ENCODE measurements around the gene GALNT9. TPM values are rescaled to one million over a fixed set of nuclear protein-coding genes. Genes with fewer than 3 reads are reported as not detected.

GALNT9 gene
- total and polyA plus RNA-seq, 3 experiments from 2014 or later: 0.18 TPM; not detected in 2

DNA sequence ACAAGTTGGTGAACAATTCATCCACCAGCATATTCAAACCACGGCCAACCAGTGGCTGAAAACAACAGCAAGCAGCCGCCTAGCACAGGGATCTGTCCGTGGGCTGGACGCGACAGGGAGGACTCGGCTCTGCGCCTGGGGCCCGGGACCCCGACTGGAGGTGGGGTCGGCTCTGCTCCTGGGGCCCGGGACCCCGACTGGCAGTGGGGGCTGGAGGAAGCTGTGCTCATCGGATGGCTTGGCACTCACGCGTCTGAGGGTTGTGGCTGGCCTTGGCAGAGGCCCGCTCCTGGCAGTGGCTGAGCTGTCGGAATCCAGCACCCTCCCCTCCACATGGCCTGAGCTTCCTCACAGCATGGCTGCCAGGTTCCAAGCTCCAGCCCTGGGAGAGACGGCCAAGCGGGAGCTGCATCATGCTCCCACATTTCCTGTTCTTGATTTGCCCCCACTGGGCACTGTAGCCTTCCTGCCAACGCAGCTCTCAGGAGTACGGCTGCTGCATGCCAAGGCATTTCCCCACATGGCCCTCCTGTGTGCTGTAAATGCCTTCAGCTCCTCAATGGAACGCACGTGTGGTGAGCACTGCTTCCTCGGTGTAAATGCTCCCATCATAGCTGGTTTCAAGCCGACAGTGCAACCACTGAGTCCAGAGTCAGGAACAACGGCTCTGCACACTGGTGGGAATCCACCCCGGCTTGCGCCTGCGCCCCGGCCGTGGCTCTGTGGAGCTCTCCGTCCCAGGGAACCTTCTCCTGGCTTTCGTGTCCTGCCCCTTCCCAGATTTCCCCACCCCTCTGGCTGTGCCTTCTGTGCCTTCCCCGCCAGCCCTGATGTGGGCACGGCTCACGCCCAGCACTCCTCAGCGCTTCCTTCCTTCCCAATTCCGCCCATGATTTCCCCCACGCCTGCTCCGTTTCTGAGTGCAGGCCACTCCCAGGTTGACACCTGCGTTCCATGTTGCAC lies 7.3 kb upstream of the GALNT9 start:
- H3K4me3 Mint-ChIP-seq: no peak overlapping the region
- Histone ChIP-seq H3K4me3 (ENCODE audit: low read length) (no peak overlapping the region), H3K4me1 (ENCODE audit: insufficient read depth, low read length) (no peaks in the 10 kb centered on the region), H3K27me3 (ENCODE audit: insufficient read depth, low read length, poor library complexity, severe bottlenecking) (peaks cover under 1% of the 10 kb centered on the region), H3K9me3 (ENCODE audit: low read length) (no peaks in the 10 kb centered on the region), H3K27ac (ENCODE audit: low read depth, low read length) (no peak overlapping the region), H3K36me3 (ENCODE audit: insufficient read depth, low read length) (no peaks in the 10 kb centered on the region)
- peaks cover 8 to 23% of the 10 kb centered on the region in 2 donors for H3K27me3 Mint-ChIP-seq
- H3K4me1 Mint-ChIP-seq: no peaks in the 10 kb centered on the region
- ChIA-PET POLR2A (no interaction called here), CTCF (no interaction called here)
- peaks cover 0 to 3% (median 0%) of the 10 kb centered on the region in 5 donors for H3K9me3 Mint-ChIP-seq
- no peak for DNase-seq
- no peaks in the 10 kb centered on the region for H3K36me3 Mint-ChIP-seq
- no peak overlapping the region for H3K27ac Mint-ChIP-seq

DNA sequence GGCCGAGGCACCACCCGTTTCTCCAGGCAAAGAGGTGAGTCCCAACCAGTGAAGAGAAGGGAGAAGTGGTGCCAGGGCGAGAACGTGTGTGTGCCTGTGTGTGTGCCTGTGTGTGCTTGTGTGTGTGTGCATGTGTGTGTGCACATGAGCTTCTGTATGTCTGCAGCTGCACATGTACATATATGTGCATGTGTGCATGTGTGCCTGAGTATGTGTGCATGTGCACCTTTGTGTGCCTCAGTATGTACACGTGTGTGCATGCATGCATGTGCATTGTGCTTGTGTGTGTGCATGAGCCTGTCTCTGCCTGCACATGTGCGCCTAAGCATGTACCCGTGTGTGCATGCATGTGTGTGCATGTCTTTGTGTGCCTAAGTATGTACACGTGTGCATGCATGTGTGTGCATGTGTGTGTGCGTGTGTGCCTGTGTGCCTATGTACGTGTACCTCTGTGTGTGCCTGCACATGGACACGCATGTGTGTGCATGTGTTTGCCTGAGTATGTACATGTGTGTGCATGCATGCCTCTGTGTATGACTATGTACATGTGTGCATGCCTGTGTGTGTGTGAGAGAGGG lies 5.9 kb upstream of the GALNT9 start:
- ChIA-PET CTCF (no interaction called here), POLR2A (no interaction called here)
- H3K27me3 ChIP-seq (ENCODE audit: insufficient read depth, low read length, poor library complexity, severe bottlenecking): peaks cover 14% of the 10 kb centered on the region
- Mint-ChIP-seq H3K27me3 (peaks cover 18 to 32% of the 10 kb centered on the region in 2 donors), H3K4me1 (peaks cover 3 to 6% (median 5%) of the 10 kb centered on the region in 3 donors), H3K9me3 (peaks cover 0 to 6% (median 0%) of the 10 kb centered on the region in 5 donors), H3K27ac (no peak overlapping the region), H3K36me3 (peaks cover 0 to 2% (median 0%) of the 10 kb centered on the region in 3 donors), H3K4me3 (no peak overlapping the region)
- H3K27ac ChIP-seq (ENCODE audit: low read depth, low read length): no peak overlapping the region
- no peak overlapping the region for H3K4me3 ChIP-seq (ENCODE audit: low read length)
- no peaks in the 10 kb centered on the region for H3K9me3 ChIP-seq (ENCODE audit: low read length)
- H3K4me1 ChIP-seq (ENCODE audit: insufficient read depth, low read length): no peaks in the 10 kb centered on the region
- no peak for DNase-seq
- no peaks in the 10 kb centered on the region for H3K36me3 ChIP-seq (ENCODE audit: insufficient read depth, low read length)

DNA sequence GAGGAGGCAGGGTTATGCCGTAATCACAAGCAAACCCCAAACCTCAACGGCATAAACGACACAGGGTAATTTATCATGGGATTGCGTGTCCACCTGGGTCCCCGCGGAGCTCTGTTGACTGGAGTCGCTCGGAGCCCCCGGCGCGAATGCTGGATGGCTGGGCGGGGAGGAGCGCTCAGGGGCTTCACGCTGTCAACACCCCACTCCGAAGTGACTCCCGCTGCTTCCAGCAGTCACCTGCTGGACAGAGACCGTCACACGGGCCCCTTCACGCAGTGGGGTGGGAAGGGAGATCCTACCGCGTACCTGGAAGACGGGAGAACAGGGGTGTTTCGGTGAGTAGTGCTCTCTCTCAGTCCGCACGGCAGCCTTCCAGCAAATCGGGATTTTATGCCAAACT lies 4.4 kb upstream of the GALNT9 start:
- POLR2A ChIA-PET: no interaction called here

DNA sequence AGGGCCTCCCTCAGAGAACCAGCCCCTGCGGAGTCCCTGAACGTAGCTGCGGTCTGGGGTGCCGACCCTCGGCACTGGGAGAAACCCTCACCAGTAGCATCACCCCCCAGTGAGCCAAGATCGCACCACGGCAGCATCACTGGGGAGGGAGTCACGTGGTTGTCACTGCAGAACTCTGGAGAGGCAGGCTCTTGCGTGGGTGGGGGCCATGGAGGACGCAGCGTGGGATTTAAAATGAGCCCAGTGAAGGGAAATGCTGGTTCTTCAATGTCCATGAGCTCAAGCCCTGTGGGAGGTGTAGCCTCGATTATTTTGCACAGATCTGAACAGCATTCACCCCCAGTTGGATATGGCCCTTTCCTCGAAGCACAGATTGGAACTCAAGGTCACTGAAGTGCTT lies 3.9 kb upstream of the GALNT9 start:
- no peak overlapping the region for H3K4me3 Mint-ChIP-seq
- peaks cover 3 to 9% (median 6%) of the 10 kb centered on the region in 3 donors for H3K4me1 Mint-ChIP-seq
- H3K4me1 ChIP-seq (ENCODE audit: insufficient read depth, low read length): peaks cover under 1% of the 10 kb centered on the region
- no peak overlapping the region for H3K27ac Mint-ChIP-seq
- H3K9me3 ChIP-seq (ENCODE audit: low read length): no peaks in the 10 kb centered on the region
- peaks cover 16% of the 10 kb centered on the region for H3K27me3 ChIP-seq (ENCODE audit: insufficient read depth, low read length, poor library complexity, severe bottlenecking)
- H3K36me3 Mint-ChIP-seq: peaks cover 0 to 2% (median 0%) of the 10 kb centered on the region in 3 donors
- H3K4me3 ChIP-seq (ENCODE audit: low read length): no peak overlapping the region
- POLR2A ChIA-PET: no interaction called here
- no peaks in the 10 kb centered on the region for H3K36me3 ChIP-seq (ENCODE audit: insufficient read depth, low read length)
- no peak for DNase-seq
- H3K27ac ChIP-seq (ENCODE audit: low read depth, low read length): no peak overlapping the region
- H3K27me3 Mint-ChIP-seq: peaks cover 22 to 34% of the 10 kb centered on the region in 2 donors
- CTCF ChIA-PET: no interaction called here
- peaks cover 0 to 6% (median 0%) of the 10 kb centered on the region in 5 donors for H3K9me3 Mint-ChIP-seq

More for the DNA sequence above, 4.4 kb upstream of the GALNT9 start:
- peaks cover 0 to 2% (median 0%) of the 10 kb centered on the region in 3 donors for H3K36me3 Mint-ChIP-seq
- no peak overlapping the region for H3K4me3 Mint-ChIP-seq
- Histone ChIP-seq H3K4me3 (ENCODE audit: low read length) (no peak overlapping the region), H3K27me3 (ENCODE audit: insufficient read depth, low read length, poor library complexity, severe bottlenecking) (peaks cover 16% of the 10 kb centered on the region), H3K9me3 (ENCODE audit: low read length) (no peaks in the 10 kb centered on the region), H3K36me3 (ENCODE audit: insufficient read depth, low read length) (no peaks in the 10 kb centered on the region), H3K27ac (ENCODE audit: low read depth, low read length) (no peak overlapping the region), H3K4me1 (ENCODE audit: insufficient read depth, low read length) (no peaks in the 10 kb centered on the region)
- H3K27ac Mint-ChIP-seq: no peak overlapping the region
- peaks cover 3 to 6% (median 6%) of the 10 kb centered on the region in 3 donors for H3K4me1 Mint-ChIP-seq
- H3K27me3 Mint-ChIP-seq: peaks cover 20 to 34% of the 10 kb centered on the region in 2 donors
- H3K9me3 Mint-ChIP-seq: peaks cover 0 to 6% (median 0%) of the 10 kb centered on the region in 5 donors
- CTCF ChIA-PET: no interaction called here
- no peak for DNase-seq

DNA sequence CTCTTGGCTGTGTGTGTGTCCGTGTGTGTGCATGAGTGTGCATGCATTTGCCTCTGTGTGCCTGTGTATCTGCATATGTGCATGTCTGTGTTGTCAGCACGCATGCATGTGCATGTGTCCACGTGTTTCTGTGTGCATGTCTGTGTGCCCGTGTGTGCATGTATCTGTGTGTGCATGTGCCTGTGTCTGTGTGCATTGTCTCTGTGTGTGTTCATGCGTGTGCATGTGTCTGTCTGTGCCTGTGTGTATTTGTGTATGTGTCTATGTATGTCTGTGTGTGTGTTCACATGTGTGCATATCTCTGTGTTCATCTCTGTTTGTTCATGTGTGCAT lies 1.1 kb upstream of the GALNT9 start:
- Histone ChIP-seq H3K9me3 (ENCODE audit: low read length) (no peaks in the 10 kb centered on the region), H3K4me3 (ENCODE audit: low read length) (no peak overlapping the region), H3K27ac (ENCODE audit: low read depth, low read length) (no peak overlapping the region), H3K27me3 (ENCODE audit: insufficient read depth, low read length, poor library complexity, severe bottlenecking) (peaks cover 16% of the 10 kb centered on the region), H3K4me1 (ENCODE audit: insufficient read depth, low read length) (peaks cover 5% of the 10 kb centered on the region), H3K36me3 (ENCODE audit: insufficient read depth, low read length) (no peaks in the 10 kb centered on the region)
- POLR2A ChIA-PET: no interaction called here
- Mint-ChIP-seq H3K9me3 (peaks cover 0 to 6% (median 0%) of the 10 kb centered on the region in 5 donors), H3K36me3 (peaks cover 0 to 2% (median 0%) of the 10 kb centered on the region in 3 donors), H3K27me3 (peaks cover 31 to 46% of the 10 kb centered on the region in 2 donors), H3K27ac (peak overlapping the region in 1 of 8 donors; percentile 6), H3K4me1 (peaks cover 8 to 21% (median 13%) of the 10 kb centered on the region in 3 donors), H3K4me3 (peak overlapping the region in 2 of 7 donors; percentile 1 to 2)
- CTCF ChIA-PET: no interaction called here
- no peak for DNase-seq

DNA sequence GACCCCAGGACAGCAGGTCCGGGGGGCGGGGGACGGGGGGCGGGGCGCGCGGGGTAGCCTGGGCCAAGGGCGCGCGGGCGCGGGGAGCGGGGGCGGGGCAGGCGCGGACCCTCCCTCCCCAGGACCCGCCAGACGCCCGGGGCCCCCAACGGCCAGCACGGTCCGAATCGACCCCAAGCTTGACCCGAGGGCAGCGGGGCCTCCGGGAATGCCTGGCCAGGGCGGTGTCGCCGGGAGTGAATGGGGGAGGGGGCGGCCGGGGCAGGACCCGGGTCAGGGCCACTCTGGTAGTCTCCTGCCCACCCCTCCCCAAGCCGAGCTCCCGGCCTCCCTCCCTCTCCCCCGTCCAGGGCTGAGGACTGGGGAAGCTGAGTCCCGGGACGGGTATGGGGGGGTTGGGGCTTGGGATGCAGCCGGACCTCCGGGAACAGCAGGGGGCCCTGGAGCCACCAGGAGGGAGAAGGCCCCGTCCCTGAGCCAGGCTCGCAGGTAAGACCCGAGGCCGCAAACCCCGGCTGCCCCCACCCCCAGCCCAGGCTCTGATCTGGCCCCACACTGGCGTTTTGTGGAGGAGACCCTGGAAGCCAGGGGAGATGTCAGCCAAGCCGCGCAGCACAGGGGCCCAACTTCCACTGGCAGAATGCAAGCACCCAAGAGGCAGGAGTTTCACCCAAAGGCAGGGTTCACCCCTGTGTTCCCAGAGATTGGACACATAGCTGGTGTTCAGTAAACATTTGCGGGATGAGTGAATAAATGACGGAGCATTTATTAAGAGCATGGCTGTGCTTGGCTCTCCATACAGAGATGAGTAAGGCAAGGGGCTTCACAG lies 545 bp upstream of the GALNT9 start:
- Histone ChIP-seq H3K4me1 (ENCODE audit: insufficient read depth, low read length) (peaks cover 5% of the 10 kb centered on the region), H3K27ac (ENCODE audit: low read depth, low read length) (no peak overlapping the region), H3K4me3 (ENCODE audit: low read length) (no peak overlapping the region), H3K36me3 (ENCODE audit: insufficient read depth, low read length) (no peaks in the 10 kb centered on the region), H3K9me3 (ENCODE audit: low read length) (no peaks in the 10 kb centered on the region), H3K27me3 (ENCODE audit: insufficient read depth, low read length, poor library complexity, severe bottlenecking) (peaks cover 16% of the 10 kb centered on the region)
- H3K4me1 Mint-ChIP-seq: peaks cover 8 to 21% (median 13%) of the 10 kb centered on the region in 3 donors
- ChIA-PET CTCF (interaction anchor here (0.5 kb wide), 1 partner anchor 413 kb away, joined by 3 read pairs; no protein-coding TSS in a partner anchor), POLR2A (no interaction called here)
- no peak overlapping the region for H3K27ac Mint-ChIP-seq
- DNase-seq: no peak
- peaks cover 0 to 3% (median 0%) of the 10 kb centered on the region in 5 donors for H3K9me3 Mint-ChIP-seq
- H3K4me3 Mint-ChIP-seq: peak overlapping the region in 1 of 7 donors; percentile 2
- H3K27me3 Mint-ChIP-seq: peaks cover 29 to 48% of the 10 kb centered on the region in 2 donors
- peaks cover 0 to 2% (median 0%) of the 10 kb centered on the region in 3 donors for H3K36me3 Mint-ChIP-seq

DNA sequence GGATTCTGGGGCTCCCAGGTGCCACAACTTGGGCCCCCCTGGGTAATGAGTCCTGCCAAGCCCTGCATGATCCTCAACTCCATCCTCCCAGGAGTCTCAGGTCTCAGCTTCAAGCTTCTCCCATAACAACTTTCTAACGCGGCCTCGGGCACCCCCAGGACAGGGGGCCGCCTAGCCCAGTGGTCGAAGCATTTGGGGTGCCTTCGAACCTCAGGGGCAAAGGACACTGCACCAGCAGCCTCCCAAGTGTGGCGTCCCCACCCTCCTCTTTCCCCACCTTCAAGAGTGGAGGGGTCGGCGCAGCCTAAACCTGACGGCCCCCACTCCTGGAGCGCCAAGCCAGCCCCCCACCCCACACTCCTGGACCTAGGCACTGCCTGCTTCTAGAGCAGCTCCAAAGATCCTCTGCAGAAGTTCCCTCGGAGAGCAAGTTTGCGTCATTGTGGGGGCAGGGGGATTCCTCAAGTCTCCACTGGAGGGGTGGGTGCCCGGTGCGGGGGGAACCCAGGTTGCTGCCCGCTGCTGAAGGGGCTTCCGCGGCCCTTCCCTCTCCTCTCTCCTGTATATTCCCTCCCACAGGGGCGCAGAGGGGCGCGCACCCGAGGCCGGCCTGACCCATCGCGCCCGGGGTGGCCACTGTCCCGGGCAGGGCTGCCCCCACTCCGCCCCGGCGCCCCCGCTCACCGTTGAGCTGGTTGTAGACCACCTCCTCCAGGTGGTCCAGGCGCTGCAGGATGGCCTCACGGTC lies 933 bp downstream of the GALNT9 start:
- DNase-seq: no peak
- Histone ChIP-seq H3K4me3 (ENCODE audit: low read length) (no peak overlapping the region), H3K4me1 (ENCODE audit: insufficient read depth, low read length) (peaks cover 5% of the 10 kb centered on the region), H3K36me3 (ENCODE audit: insufficient read depth, low read length) (no peaks in the 10 kb centered on the region), H3K27ac (ENCODE audit: low read depth, low read length) (no peak overlapping the region), H3K27me3 (ENCODE audit: insufficient read depth, low read length, poor library complexity, severe bottlenecking) (peaks cover 16% of the 10 kb centered on the region), H3K9me3 (ENCODE audit: low read length) (no peaks in the 10 kb centered on the region)
- Mint-ChIP-seq H3K4me1 (peaks cover 9 to 21% (median 13%) of the 10 kb centered on the region in 3 donors), H3K27ac (no peak overlapping the region), H3K9me3 (peaks cover 0 to 3% (median 0%) of the 10 kb centered on the region in 5 donors), H3K36me3 (peaks cover 0 to 2% (median 0%) of the 10 kb centered on the region in 3 donors), H3K27me3 (peaks cover 29 to 46% of the 10 kb centered on the region in 2 donors), H3K4me3 (no peak overlapping the region)
- POLR2A ChIA-PET: no interaction called here
- CTCF ChIA-PET: no interaction called here
